Measurements from ENCODE around the gene METTL27. TPM values are rescaled to one million over a fixed set of nuclear protein-coding genes. Genes with fewer than 3 reads are reported as not detected.

METTL27 gene
- total and polyA plus RNA-seq, 4 donors, result 1.0 to 1.7 (median 1.6) TPM

DNA sequence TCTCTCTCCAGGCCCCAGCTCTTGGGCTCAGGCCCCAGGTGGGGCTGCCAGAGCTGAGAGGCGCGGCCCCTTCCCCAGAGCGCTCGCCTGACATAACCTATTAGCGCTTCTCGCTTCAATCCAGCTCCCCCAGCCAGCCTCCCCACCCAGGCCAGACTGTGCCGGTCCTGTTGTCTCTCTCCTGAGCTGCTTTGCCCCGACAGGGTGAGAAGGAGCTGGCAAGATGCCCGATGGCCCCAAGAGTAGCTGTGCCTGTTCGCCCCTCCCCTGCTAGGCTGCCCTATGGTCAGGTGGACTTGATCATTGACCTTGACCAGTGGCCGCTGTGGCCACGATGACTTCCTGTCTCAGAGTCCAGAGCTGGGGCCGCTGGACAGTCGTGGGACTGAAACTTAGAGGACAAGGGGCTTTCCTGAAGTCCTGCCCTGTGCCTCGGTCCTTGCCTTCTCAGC, 27.8 kb upstream of the METTL27 start:
- H3K36me3 ChIP-seq (ENCODE audit: control insufficient read depth in 4 of 4, insufficient read depth in 3 of 4, low read depth in 1 of 4, low read length in 3 of 4), result no peaks in the 10 kb centered on the region
- peaks cover 16 to 27% (median 22%) of the 10 kb centered on the region in 4 donors for H3K4me1 ChIP-seq (ENCODE audit: control insufficient read depth in 4 of 4, insufficient read depth in 4 of 4, low read length in 3 of 4)
- H3K9me3 ChIP-seq (ENCODE audit: control insufficient read depth in 4 of 4, low read length in 3 of 4), result no peaks in the 10 kb centered on the region
- 35% methylated on average over 15 of the region's 15 CpGs for WGBS
- no peaks in the 10 kb centered on the region for H3K27me3 ChIP-seq (ENCODE audit: control insufficient read depth in 4 of 4, insufficient read depth in 4 of 4, low read length in 3 of 4)
- peak; percentile 63 for DNase-seq (ENCODE audit: low spot score)
- no peak overlapping the region for H3K9ac ChIP-seq (ENCODE audit: low read depth in 1 of 2, low read length in 2 of 2)
- peak overlapping the region in 1 of 3 donors; percentile 48 for H3K4me3 ChIP-seq (ENCODE audit: low read depth in 1 of 3, low read length in 3 of 3)
- TF ChIP-seq RAD21 (IDR thresholded peaks at IDR 0.05) (peak; percentile 36 to 53), HNF4A (conservative IDR thresholded peaks at IDR 0.05) (peak; percentile 99 to 100), FOXA2 (IDR thresholded peaks at IDR 0.05) (no peak), MAX (IDR thresholded peaks at IDR 0.05) (peak; percentile 65), YY1 (IDR thresholded peaks at IDR 0.05) (peak; percentile 71), REST (IDR thresholded peaks at IDR 0.05) (peak; percentile 78), FOXA1 (IDR thresholded peaks at IDR 0.05) (no peak), SP1 (IDR thresholded peaks at IDR 0.05) (peak; percentile 93), ATF3 (IDR thresholded peaks at IDR 0.05) (no peak), HNF4G (IDR thresholded peaks at IDR 0.05) (peak; percentile 97), TAF1 (conservative IDR thresholded peaks at IDR 0.05) (peak; percentile 73), JUND (IDR thresholded peaks at IDR 0.05) (peak; percentile 22 to 59), NR2F2 (IDR thresholded peaks at IDR 0.05) (peak; percentile 69), GABPA (IDR thresholded peaks at IDR 0.05 in 1 of 2, conservative IDR thresholded peaks at IDR 0.05 in 1 of 2) (peak in 1 of 2 donors; percentile 44), EGR1 (IDR thresholded peaks at IDR 0.05; ENCODE audit: low read depth in 2 of 2) (no peak), RXRA (IDR thresholded peaks at IDR 0.05) (peak; percentile 92 to 95)
- TF ChIP-seq, protein P1, sequence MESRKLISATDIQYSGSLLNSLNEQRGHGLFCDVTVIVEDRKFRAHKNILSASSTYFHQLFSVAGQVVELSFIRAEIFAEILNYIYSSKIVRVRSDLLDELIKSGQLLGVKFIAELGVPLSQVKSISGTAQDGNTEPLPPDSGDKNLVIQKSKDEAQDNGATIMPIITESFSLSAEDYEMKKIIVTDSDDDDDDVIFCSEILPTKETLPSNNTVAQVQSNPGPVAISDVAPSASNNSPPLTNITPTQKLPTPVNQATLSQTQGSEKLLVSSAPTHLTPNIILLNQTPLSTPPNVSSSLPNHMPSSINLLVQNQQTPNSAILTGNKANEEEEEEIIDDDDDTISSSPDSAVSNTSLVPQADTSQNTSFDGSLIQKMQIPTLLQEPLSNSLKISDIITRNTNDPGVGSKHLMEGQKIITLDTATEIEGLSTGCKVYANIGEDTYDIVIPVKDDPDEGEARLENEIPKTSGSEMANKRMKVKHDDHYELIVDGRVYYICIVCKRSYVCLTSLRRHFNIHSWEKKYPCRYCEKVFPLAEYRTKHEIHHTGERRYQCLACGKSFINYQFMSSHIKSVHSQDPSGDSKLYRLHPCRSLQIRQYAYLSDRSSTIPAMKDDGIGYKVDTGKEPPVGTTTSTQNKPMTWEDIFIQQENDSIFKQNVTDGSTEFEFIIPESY (IDR thresholded peaks at IDR 0.05), result no peak
- TF ChIP-seq, protein P2, sequence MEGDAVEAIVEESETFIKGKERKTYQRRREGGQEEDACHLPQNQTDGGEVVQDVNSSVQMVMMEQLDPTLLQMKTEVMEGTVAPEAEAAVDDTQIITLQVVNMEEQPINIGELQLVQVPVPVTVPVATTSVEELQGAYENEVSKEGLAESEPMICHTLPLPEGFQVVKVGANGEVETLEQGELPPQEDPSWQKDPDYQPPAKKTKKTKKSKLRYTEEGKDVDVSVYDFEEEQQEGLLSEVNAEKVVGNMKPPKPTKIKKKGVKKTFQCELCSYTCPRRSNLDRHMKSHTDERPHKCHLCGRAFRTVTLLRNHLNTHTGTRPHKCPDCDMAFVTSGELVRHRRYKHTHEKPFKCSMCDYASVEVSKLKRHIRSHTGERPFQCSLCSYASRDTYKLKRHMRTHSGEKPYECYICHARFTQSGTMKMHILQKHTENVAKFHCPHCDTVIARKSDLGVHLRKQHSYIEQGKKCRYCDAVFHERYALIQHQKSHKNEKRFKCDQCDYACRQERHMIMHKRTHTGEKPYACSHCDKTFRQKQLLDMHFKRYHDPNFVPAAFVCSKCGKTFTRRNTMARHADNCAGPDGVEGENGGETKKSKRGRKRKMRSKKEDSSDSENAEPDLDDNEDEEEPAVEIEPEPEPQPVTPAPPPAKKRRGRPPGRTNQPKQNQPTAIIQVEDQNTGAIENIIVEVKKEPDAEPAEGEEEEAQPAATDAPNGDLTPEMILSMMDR (IDR thresholded peaks at IDR 0.05; ENCODE audit: low read depth, low read length, missing input control), result no peak
- H3K27ac ChIP-seq (ENCODE audit: low read depth in 1 of 2, low read length in 2 of 2), result peak overlapping the region; percentile 33 to 61

Data from liver (tissue), 9 donors.